Inflammatory macrophage (primary cell): Measurements from ENCODE around the gene MLEC.

Experiments
- DNase-seq, 2 donors: peaks; one replicate each; pipeline ENCODE4 v3.0.0-alpha.2; 2020 to 2022

Gene MLEC

GRCh38 chr12:120693848-120694247 lies 6.9 kb downstream of the MLEC start:
- no peak for DNase-seq

GRCh38 chr12:120696626-120697025 lies 9.7 kb downstream of the MLEC start:
- no peak for DNase-seq

- DNase-seq = no peak
These were observed 10.4 kb downstream of the MLEC start for GRCh38 chr12:120697344-120697743.

- DNase-seq = peak in 1 of 2 donors; percentile 40
These were observed 11.7 kb downstream of the MLEC start for GRCh38 chr12:120698665-120699064.

GRCh38 chr12:120699553-120699952 lies 12.6 kb downstream of the MLEC start:
- no peak for DNase-seq

GRCh38 chr12:120700886-120701285 lies 13.9 kb downstream of the MLEC start:
- no peak for DNase-seq

- DNase-seq = no peak
These were observed 15.7 kb downstream of the MLEC start for GRCh38 chr12:120702637-120703036.

- DNase-seq = no peak
These were observed 16.5 kb downstream of the MLEC start for GRCh38 chr12:120703311-120703942.

- DNase-seq = no peak
These were observed 18.7 kb downstream of the MLEC start for GRCh38 chr12:120705618-120706017.

GRCh38 chr12:120706029-120706428 lies 19.1 kb downstream of the MLEC start:
- DNase-seq = no peak

GRCh38 chr12:120708651-120709050 lies 21.7 kb downstream of the MLEC start:
- DNase-seq = no peak

GRCh38 chr12:120710031-120710804 lies 23.3 kb downstream of the MLEC start, which contains the start of gene UNC119B:
TSS of gene UNC119B (plus strand) at chr12:120710458. CDS start at chr12:120710475, 17 bp downstream.
- peak in 1 of 2 donors; percentile 52 for DNase-seq

- DNase-seq = no peak
These were observed 23.9 kb downstream of the MLEC start for GRCh38 chr12:120710805-120711296.

GRCh38 chr12:120711411-120711810 lies 24.5 kb downstream of the MLEC start:
- no peak for DNase-seq

- no peak for DNase-seq
These were observed 25.7 kb downstream of the MLEC start for GRCh38 chr12:120712610-120713009.

- peak; percentile 84 to 86 for DNase-seq
These were observed 27.0 kb downstream of the MLEC start for GRCh38 chr12:120713861-120714482.

GRCh38 chr12:120718055-120718454 lies 31.1 kb downstream of the MLEC start:
- DNase-seq = no peak

- DNase-seq = no peak
These were observed 32.1 kb downstream of the MLEC start for GRCh38 chr12:120719072-120719471.

GRCh38 chr12:120719496-120720233 lies 32.7 kb downstream of the MLEC start:
- no peak for DNase-seq

- peak; percentile 76 to 80 for DNase-seq
These were observed 33.5 kb downstream of the MLEC start for GRCh38 chr12:120720234-120720986.

GRCh38 chr12:120720987-120721801 lies 34.2 kb downstream of the MLEC start:
- no peak for DNase-seq
